ENCODE results near the gene LRRC45.

The LRRC45 gene

DNA sequence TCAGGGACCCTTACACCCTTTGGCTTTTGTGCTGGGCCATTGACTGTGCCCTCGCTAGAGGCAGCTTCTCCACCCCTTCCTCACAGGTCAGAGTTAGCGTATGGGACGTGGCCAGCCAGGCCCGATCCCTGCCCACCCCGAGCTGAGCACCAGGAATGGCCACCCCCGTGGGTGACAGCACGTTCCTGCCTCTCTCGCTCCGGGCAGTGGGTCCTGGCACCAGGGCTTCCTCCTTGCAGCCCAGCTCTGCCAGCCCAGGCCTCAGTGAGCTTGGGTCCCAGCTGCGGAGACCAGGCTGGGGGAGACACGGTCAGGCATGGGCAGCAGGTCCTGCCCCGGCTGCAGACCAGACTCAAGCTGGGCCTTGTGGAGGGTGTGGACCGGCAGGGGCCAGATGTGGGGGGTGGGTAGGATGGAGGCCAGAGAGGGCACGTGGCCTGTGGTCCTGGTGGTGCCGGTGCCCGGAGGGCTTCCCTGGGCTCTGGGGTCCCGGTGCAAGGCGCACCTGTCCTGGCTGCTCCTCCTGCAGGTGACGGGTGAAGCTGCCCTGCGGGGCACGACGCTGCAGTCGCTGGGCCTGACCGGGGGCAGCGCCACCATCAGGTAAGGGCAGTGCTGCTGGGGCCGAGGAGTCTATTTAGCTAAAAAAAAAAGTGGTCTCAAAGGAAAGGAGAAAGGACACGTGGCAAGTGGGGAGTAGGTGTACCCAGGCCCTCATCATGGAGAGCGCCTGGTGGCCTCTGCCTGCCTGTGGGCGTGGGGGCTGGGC lies 27.5 kb upstream of the LRRC45 start:
- no peaks in the 10 kb centered on the region for H3K79me2 ChIP-seq (ENCODE audit: low read length)
- no peaks in the 10 kb centered on the region for H3K36me3 ChIP-seq (replicated peaks; ENCODE audit: low read depth, low read length)
- no peaks in the 10 kb centered on the region for H4K20me1 ChIP-seq (ENCODE audit: insufficient read depth, low read length)
- H3K4me2 ChIP-seq (ENCODE audit: low read length), result no peak overlapping the region
- H3K27ac ChIP-seq (ENCODE audit: low read length), result no peak overlapping the region
- TF ChIP-seq, protein P1, sequence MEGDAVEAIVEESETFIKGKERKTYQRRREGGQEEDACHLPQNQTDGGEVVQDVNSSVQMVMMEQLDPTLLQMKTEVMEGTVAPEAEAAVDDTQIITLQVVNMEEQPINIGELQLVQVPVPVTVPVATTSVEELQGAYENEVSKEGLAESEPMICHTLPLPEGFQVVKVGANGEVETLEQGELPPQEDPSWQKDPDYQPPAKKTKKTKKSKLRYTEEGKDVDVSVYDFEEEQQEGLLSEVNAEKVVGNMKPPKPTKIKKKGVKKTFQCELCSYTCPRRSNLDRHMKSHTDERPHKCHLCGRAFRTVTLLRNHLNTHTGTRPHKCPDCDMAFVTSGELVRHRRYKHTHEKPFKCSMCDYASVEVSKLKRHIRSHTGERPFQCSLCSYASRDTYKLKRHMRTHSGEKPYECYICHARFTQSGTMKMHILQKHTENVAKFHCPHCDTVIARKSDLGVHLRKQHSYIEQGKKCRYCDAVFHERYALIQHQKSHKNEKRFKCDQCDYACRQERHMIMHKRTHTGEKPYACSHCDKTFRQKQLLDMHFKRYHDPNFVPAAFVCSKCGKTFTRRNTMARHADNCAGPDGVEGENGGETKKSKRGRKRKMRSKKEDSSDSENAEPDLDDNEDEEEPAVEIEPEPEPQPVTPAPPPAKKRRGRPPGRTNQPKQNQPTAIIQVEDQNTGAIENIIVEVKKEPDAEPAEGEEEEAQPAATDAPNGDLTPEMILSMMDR (IDR thresholded peaks at IDR 0.05; ENCODE audit: low read depth, low read length), result no peak
- TF ChIP-seq EZH2phosphoT487 (IDR thresholded peaks at IDR 0.05; ENCODE audit: low read depth), result no peak
- no peaks in the 10 kb centered on the region for H3K4me1 ChIP-seq (ENCODE audit: low read length)
- no peaks in the 10 kb centered on the region for H3K27me3 ChIP-seq (ENCODE audit: low read depth, low read length)
- no peak overlapping the region for H3K9ac ChIP-seq (ENCODE audit: low read length)
- H3K4me3 ChIP-seq (ENCODE audit: low read length), result no peak overlapping the region
- H2AFZ ChIP-seq (ENCODE audit: low read depth, low read length), result no peak overlapping the region
- no peaks in the 10 kb centered on the region for H3K9me3 ChIP-seq (ENCODE audit: insufficient read depth, low read length)

DNA sequence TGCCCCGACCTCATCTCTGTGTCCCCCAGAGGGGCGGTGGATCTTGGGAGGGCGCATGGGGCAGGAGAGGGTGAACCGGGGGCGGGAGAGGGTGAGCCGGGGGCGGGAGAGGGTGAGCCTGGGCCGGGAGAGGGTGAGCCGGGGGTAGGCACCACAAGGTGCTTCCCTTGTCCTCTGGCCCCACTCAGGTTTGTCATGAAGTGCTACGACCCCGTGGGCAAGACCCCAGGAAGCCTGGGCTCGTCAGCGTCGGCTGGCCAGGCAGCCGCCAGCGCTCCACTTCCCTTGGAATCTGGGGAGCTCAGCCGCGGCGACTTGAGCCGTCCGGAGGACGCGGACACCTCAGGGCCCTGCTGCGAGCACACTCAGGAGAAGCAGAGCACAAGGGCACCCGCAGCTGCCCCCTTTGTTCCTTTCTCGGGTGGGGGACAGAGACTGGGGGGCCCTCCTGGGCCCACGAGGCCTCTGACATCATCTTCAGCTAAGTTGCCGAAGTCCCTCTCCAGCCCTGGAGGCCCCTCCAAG lies 26.8 kb upstream of the LRRC45 start:
- TF ChIP-seq EZH2phosphoT487 (IDR thresholded peaks at IDR 0.05; ENCODE audit: low read depth), result no peak
- TF ChIP-seq, protein P1 (IDR thresholded peaks at IDR 0.05; ENCODE audit: low read depth, low read length), result no peak
- Histone ChIP-seq H2AFZ (ENCODE audit: low read depth, low read length) (no peak overlapping the region), H3K9me3 (ENCODE audit: insufficient read depth, low read length) (no peaks in the 10 kb centered on the region), H3K79me2 (ENCODE audit: low read length) (no peaks in the 10 kb centered on the region), H3K27me3 (ENCODE audit: low read depth, low read length) (no peaks in the 10 kb centered on the region), H3K4me1 (ENCODE audit: low read length) (no peaks in the 10 kb centered on the region), H3K36me3 (replicated peaks; ENCODE audit: low read depth, low read length) (no peaks in the 10 kb centered on the region), H4K20me1 (ENCODE audit: insufficient read depth, low read length) (no peaks in the 10 kb centered on the region), H3K27ac (ENCODE audit: low read length) (no peak overlapping the region), H3K9ac (ENCODE audit: low read length) (no peak overlapping the region), H3K4me3 (ENCODE audit: low read length) (no peak overlapping the region), H3K4me2 (ENCODE audit: low read length) (no peak overlapping the region)

DNA sequence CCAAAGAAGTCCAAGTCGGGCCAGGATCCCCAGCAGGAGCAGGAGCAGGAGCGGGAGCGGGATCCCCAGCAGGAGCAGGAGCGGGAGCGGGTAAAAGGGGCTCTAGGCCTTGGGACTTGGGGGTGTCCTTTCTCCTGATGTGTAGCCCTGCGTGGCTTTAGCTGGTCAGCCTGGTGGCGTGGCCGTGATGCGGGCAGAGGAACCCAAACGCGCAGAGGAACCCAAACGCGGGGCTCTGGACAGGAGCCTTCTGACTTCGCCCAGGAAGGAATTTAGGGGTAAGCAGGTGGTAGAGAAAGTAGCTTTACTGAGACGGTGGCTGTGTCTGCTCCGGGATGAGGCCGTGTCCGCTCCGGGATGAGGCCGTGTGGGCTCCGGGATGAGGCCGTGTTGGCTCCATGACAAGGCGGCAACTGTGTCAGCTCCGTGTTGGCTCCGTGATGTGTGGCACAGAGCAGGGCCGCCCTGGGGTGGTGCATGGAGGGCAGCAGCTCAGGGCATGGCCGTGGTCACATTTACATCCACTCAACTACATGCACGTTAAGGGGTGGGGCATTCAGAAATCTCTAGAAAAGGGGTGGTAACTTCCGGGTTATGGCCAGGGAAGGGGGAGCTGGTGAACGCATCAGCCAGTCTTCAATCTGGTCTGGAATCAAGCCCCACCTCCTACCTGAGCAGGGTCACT lies 26.2 kb upstream of the LRRC45 start:
- no peaks in the 10 kb centered on the region for H4K20me1 ChIP-seq (ENCODE audit: insufficient read depth, low read length)
- no peaks in the 10 kb centered on the region for H3K9me3 ChIP-seq (ENCODE audit: insufficient read depth, low read length)
- H2AFZ ChIP-seq (ENCODE audit: low read depth, low read length), result no peak overlapping the region
- no peak overlapping the region for H3K4me3 ChIP-seq (ENCODE audit: low read length)
- no peaks in the 10 kb centered on the region for H3K36me3 ChIP-seq (replicated peaks; ENCODE audit: low read depth, low read length)
- no peaks in the 10 kb centered on the region for H3K4me1 ChIP-seq (ENCODE audit: low read length)
- no peak overlapping the region for H3K4me2 ChIP-seq (ENCODE audit: low read length)
- H3K79me2 ChIP-seq (ENCODE audit: low read length), result no peaks in the 10 kb centered on the region
- no peak overlapping the region for H3K27ac ChIP-seq (ENCODE audit: low read length)
- TF ChIP-seq, protein P1 (IDR thresholded peaks at IDR 0.05; ENCODE audit: low read depth, low read length), result no peak
- no peak for TF ChIP-seq EZH2phosphoT487 (IDR thresholded peaks at IDR 0.05; ENCODE audit: low read depth)
- H3K9ac ChIP-seq (ENCODE audit: low read length), result no peak overlapping the region
- H3K27me3 ChIP-seq (ENCODE audit: low read depth, low read length), result no peaks in the 10 kb centered on the region

DNA sequence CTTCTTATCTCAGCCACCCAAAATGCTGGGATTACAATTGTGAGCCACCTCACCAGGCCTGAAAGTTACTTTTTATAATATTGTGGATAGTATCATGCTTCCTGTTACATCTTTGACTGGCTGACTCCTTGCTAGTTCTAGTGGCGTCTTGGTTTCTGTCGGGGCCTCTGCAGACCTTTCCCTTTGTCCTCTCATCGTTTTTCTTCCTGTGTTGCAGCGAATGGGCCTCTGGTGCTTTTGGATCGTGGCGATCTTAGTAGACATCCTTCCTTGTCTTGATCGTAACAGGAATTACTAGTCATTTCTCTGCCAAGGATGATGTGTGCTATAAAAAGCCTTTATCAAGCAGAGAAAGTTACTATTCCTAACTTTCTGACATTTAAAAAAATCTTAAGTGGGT lies 24.9 kb upstream of the LRRC45 start:
- no peaks in the 10 kb centered on the region for H4K20me1 ChIP-seq (ENCODE audit: insufficient read depth, low read length)
- no peak for TF ChIP-seq EZH2phosphoT487 (IDR thresholded peaks at IDR 0.05; ENCODE audit: low read depth)
- TF ChIP-seq, protein P1 (IDR thresholded peaks at IDR 0.05; ENCODE audit: low read depth, low read length), result no peak
- no peak overlapping the region for H3K9ac ChIP-seq (ENCODE audit: low read length)

More for the DNA sequence above, 24.9 kb upstream of the LRRC45 start:
- Histone ChIP-seq H3K4me2 (ENCODE audit: low read length) (no peak overlapping the region), H3K27me3 (ENCODE audit: low read depth, low read length) (no peaks in the 10 kb centered on the region), H3K27ac (ENCODE audit: low read length) (no peak overlapping the region), H3K9me3 (ENCODE audit: insufficient read depth, low read length) (no peaks in the 10 kb centered on the region), H3K79me2 (ENCODE audit: low read length) (no peaks in the 10 kb centered on the region), H2AFZ (ENCODE audit: low read depth, low read length) (no peak overlapping the region), H3K4me1 (ENCODE audit: low read length) (no peaks in the 10 kb centered on the region), H3K36me3 (replicated peaks; ENCODE audit: low read depth, low read length) (no peaks in the 10 kb centered on the region), H3K4me3 (ENCODE audit: low read length) (no peak overlapping the region)
